ACC112 (cell line): ENCODE measurements around the gene LHFPL3.
"Not testable (repeated sequence)": the region's sequence is repeated elsewhere in the genome, so short reads cannot be mapped to it uniquely, and the experiment has no call there.

Experiments
- H2AFZ ChIP-seq: fragments of 200-600 bp; sonication (generic); one replicate; pipeline ENCODE4 v1.6.0; 2017; ENCODE audit warnings: antibody characterized with exemption, low read length; ENCODE audit not compliant: unreplicated experiment
- H3K27ac ChIP-seq: fragments of 200-600 bp; sonication (generic); 2 replicates; pipeline ENCODE4 v1.5.1; 2014; ENCODE audit warnings: low read depth, mild to moderate bottlenecking, antibody characterized with exemption, low read length, moderate library complexity
- H3K27me3 ChIP-seq: fragments of 200-600 bp; sonication (generic); 2 replicates; pipeline ENCODE4 v1.6.1; 2014; ENCODE audit warnings: mild to moderate bottlenecking, antibody characterized with exemption, low read length, moderate library complexity, mixed read lengths; ENCODE audit not compliant: insufficient read depth
- H3K36me3 ChIP-seq: fragments of 200-600 bp; sonication (generic); 2 replicates; pipeline ENCODE4 v1.6.1; 2016; ENCODE audit warnings: mild to moderate bottlenecking, antibody characterized with exemption, low read length, moderate library complexity, mixed read lengths; ENCODE audit not compliant: insufficient read depth
- H3K4me1 ChIP-seq: fragments of 200-600 bp; sonication (generic); one replicate; pipeline ENCODE4 v1.6.1; 2016; ENCODE audit warnings: low read length, mixed read lengths; ENCODE audit not compliant: insufficient read depth, unreplicated experiment, control insufficient read depth
- H3K4me3 ChIP-seq: fragments of 200-600 bp; sonication (generic); 2 replicates; pipeline ENCODE4 v1.5.1; 2014; ENCODE audit warnings: mild to moderate bottlenecking, low read depth, low read length
- H3K79me2 ChIP-seq: fragments of 200-600 bp; sonication (generic); one replicate; pipeline ENCODE4 v1.6.0; 2016; ENCODE audit warnings: low read length; ENCODE audit not compliant: control insufficient read depth, unreplicated experiment, insufficient read depth

The LHFPL3 gene

GRCh38 chr7:104926601-104927041, 598.2 kb downstream of the LHFPL3 start:
- H3K4me3 ChIP-seq, result no peak overlapping the region
- H3K4me1 ChIP-seq, result peaks cover 15% of the 10 kb centered on the region
- H3K27ac ChIP-seq, result no peak overlapping the region
- H3K36me3 ChIP-seq, result no peaks in the 10 kb centered on the region
- H2AFZ ChIP-seq, result no peak overlapping the region
- no peaks in the 10 kb centered on the region for H3K79me2 ChIP-seq
- no peaks in the 10 kb centered on the region for H3K27me3 ChIP-seq

GRCh38 chr7:104927055-104927454, 598.7 kb downstream of the LHFPL3 start:
- no peaks in the 10 kb centered on the region for H3K36me3 ChIP-seq
- H3K27me3 ChIP-seq, result no peaks in the 10 kb centered on the region
- peaks cover 13% of the 10 kb centered on the region for H3K4me1 ChIP-seq
- H3K27ac ChIP-seq, result no peak overlapping the region
- H2AFZ ChIP-seq, result no peak overlapping the region
- no peak overlapping the region for H3K4me3 ChIP-seq
- no peaks in the 10 kb centered on the region for H3K79me2 ChIP-seq

- no peaks in the 10 kb centered on the region for H3K79me2 ChIP-seq
- H3K27ac ChIP-seq, result no peak overlapping the region
- H3K4me3 ChIP-seq, result no peak overlapping the region
- H3K27me3 ChIP-seq, result no peaks in the 10 kb centered on the region
- H3K4me1 ChIP-seq, result no peaks in the 10 kb centered on the region
- H2AFZ ChIP-seq, result no peak overlapping the region
- no peaks in the 10 kb centered on the region for H3K36me3 ChIP-seq
These were observed 600.5 kb downstream of the LHFPL3 start for GRCh38 chr7:104928721-104929400.

GRCh38 chr7:104929921-104930320, 601.5 kb downstream of the LHFPL3 start:
- no peaks in the 10 kb centered on the region for H3K79me2 ChIP-seq
- no peaks in the 10 kb centered on the region for H3K27me3 ChIP-seq
- no peak overlapping the region for H2AFZ ChIP-seq
- H3K4me3 ChIP-seq, result no peak overlapping the region
- H3K4me1 ChIP-seq, result no peaks in the 10 kb centered on the region
- no peak overlapping the region for H3K27ac ChIP-seq
- no peaks in the 10 kb centered on the region for H3K36me3 ChIP-seq

GRCh38 chr7:104931181-104931781, 602.9 kb downstream of the LHFPL3 start:
- Histone ChIP-seq H2AFZ (no peak overlapping the region), H3K4me3 (no peak overlapping the region), H3K4me1 (no peaks in the 10 kb centered on the region), H3K79me2 (no peaks in the 10 kb centered on the region), H3K27me3 (no peaks in the 10 kb centered on the region), H3K27ac (no peak overlapping the region), H3K36me3 (no peaks in the 10 kb centered on the region)

- H3K4me1 ChIP-seq, result no peaks in the 10 kb centered on the region
- H2AFZ ChIP-seq, result no peak overlapping the region
- no peaks in the 10 kb centered on the region for H3K36me3 ChIP-seq
- H3K4me3 ChIP-seq, result no peak overlapping the region
- no peaks in the 10 kb centered on the region for H3K79me2 ChIP-seq
- H3K27me3 ChIP-seq, result no peaks in the 10 kb centered on the region
- no peak overlapping the region for H3K27ac ChIP-seq
These were observed 604.6 kb downstream of the LHFPL3 start for GRCh38 chr7:104933022-104933421.

- no peaks in the 10 kb centered on the region for H3K79me2 ChIP-seq
- no peak overlapping the region for H3K4me3 ChIP-seq
- no peaks in the 10 kb centered on the region for H3K36me3 ChIP-seq
- H3K27me3 ChIP-seq, result no peaks in the 10 kb centered on the region
- H2AFZ ChIP-seq, result no peak overlapping the region
- H3K4me1 ChIP-seq, result no peaks in the 10 kb centered on the region
- no peak overlapping the region for H3K27ac ChIP-seq
These were observed 605.2 kb downstream of the LHFPL3 start for GRCh38 chr7:104933521-104933988.

- Histone ChIP-seq H3K4me3 (no peak overlapping the region), H3K27me3 (no peaks in the 10 kb centered on the region), H2AFZ (no peak overlapping the region), H3K27ac (no peak overlapping the region), H3K4me1 (no peaks in the 10 kb centered on the region), H3K36me3 (no peaks in the 10 kb centered on the region), H3K79me2 (no peaks in the 10 kb centered on the region)
These were observed 606.3 kb downstream of the LHFPL3 start for GRCh38 chr7:104934665-104935064.

GRCh38 chr7:104935276-104935675, 606.9 kb downstream of the LHFPL3 start:
- Histone ChIP-seq H3K79me2 (no peaks in the 10 kb centered on the region), H3K36me3 (no peaks in the 10 kb centered on the region), H3K27ac (no peak overlapping the region), H3K4me1 (no peaks in the 10 kb centered on the region), H3K4me3 (no peak overlapping the region), H2AFZ (no peak overlapping the region), H3K27me3 (no peaks in the 10 kb centered on the region)

- Histone ChIP-seq H3K4me3 (no peak overlapping the region), H2AFZ (no peak overlapping the region), H3K36me3 (no peaks in the 10 kb centered on the region), H3K4me1 (no peaks in the 10 kb centered on the region), H3K27me3 (no peaks in the 10 kb centered on the region), H3K79me2 (no peaks in the 10 kb centered on the region), H3K27ac (no peak overlapping the region)
These were observed 608.1 kb downstream of the LHFPL3 start for GRCh38 chr7:104936546-104936945.

GRCh38 chr7:104937489-104937888, 609.1 kb downstream of the LHFPL3 start:
- not testable (repeated sequence) for H3K27ac ChIP-seq, H3K79me2 ChIP-seq, H3K4me1 ChIP-seq, H3K27me3 ChIP-seq, H3K36me3 ChIP-seq, H2AFZ ChIP-seq, H3K4me3 ChIP-seq
